Fibroblast of skin of left biceps (primary cell): ENCODE measurements around the gene TIGD2.

Experiments
- DNase-seq, 2 experiments: peaks; one replicate each; pipeline ENCODE4 v3.0.0-alpha.2; 2013; ENCODE audit warnings: low read depth in 2 of 2

The TIGD2 gene

DNA sequence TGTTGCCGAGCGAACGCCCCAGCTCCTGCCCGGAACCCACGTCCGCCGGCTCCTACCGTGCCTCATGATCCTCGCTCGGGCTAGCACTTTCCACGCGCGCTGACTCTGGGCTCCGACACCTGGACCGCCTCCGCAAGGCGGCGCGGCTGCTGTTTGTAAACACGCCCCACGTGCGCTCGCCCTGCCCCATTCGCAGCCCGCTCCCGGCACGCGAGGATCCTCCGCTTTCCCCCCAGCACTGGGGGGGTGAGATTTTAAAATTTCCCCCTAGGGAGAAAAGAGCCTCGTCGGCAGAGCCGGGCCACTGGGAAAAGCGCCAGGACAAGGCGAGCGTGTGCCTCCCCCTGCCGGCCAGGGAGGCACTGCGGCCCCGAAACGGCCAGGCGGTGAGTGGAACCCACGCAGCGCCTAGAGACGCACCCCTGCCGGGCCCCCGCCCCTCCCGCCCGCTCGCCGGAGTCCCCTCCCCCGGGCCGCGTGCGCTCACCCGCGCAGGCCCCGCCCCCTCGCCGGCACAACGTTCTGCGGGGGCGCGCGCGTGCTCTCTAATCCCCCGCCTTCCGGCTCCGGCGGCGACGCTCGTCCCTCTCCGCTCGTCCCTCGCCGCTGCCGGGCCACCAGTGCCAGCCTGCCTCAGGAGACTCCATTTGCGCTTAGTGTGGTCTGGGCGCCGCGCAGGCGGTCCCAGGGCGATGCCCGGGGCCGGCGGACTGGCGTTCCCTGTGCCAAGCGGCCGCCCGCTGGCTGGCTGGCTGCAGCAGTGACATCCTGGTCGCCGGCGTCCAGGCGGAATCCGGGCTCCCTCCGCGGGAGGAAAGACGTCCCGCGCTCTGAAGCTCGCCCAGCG is at the start of gene TIGD2:
TIGD2 (plus strand) TSS at position 548 of the 847 bp plus-strand sequence. CDS start 1,442 bp downstream, outside the sequence.
- DNase-seq = peak; percentile 72 to 73

DNA sequence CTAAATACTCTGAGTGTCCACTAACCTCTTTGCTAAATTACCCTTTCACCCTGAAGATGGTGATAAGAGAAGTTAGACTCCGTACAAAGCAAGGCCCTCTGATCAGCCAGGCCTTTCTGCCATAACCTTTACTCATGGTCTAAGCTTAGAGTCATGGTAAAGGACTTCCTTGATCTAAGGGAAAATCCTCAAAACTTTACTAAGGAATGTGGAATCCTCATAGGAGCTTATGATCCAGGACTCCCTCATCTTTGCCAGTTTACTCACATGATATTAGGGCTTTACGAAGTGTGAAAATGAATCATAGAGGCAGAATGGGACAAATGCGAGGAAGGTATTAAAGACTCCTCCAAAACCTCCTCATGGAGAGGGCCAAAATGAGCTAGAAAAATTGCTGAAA is 46.5 kb upstream of the TIGD2 start:
- no peak for DNase-seq

DNA sequence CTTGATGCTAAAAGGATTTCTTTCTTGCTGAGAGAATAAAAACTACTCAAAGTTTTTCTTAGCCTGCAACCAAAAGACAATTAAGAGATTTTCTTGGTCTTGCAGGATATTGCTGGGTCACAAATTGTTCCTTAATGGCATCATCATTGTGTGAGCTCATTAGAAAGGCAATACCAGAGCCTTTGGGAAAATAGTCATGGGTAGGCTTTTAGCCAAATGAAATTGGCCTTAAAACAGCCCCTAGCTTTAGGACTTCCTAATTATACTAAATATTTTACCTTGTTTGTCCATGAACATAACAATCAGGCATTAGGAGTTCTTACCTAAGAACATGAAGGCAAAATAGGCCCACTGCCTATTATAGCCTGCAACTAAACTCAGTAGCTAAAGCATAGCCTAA is 43.9 kb upstream of the TIGD2 start:
- DNase-seq = no peak

DNA sequence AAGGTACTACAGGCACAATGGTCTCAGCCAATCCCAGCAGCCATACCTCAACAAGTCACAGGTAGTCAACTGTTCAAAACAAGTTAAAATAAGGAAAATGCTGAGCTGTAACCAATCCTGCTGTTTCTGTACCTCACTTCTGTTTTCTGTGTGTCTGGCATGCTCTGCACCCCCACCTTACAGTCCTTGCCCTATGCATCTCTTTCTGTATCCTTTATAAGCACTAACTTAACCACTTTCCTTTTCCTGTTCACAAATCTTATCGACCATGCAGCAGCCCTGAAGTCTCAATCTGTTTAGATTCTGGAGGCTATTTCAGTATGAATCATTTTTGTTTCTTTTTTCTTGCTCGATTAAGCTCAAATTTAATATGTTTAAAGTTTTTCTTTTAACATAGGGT is 41.9 kb upstream of the TIGD2 start:
- DNase-seq = no peak

- DNase-seq = no peak
These were observed 41.3 kb upstream of the TIGD2 start for GRCh38 chr4:89070041-89070440.

DNA sequence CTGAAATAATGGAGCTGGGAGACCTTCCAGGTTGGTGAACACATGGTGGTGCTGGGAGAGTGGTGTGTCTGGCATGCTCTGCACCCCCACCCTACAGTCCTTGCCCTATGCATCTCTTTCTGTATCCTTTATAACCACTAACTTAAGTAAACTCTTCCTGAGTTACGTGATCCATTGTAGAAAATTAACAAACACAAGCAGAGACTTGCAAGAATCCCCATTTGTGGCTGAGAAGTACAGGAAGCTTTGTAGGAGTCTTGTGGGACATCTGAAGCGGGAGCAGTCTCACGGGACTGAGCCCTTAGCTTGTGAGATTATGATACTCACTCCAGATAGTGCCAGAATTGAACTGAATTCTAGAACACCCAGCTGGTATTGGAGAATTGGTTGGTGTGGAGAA is 40.0 kb upstream of the TIGD2 start:
- DNase-seq = no peak

DNA sequence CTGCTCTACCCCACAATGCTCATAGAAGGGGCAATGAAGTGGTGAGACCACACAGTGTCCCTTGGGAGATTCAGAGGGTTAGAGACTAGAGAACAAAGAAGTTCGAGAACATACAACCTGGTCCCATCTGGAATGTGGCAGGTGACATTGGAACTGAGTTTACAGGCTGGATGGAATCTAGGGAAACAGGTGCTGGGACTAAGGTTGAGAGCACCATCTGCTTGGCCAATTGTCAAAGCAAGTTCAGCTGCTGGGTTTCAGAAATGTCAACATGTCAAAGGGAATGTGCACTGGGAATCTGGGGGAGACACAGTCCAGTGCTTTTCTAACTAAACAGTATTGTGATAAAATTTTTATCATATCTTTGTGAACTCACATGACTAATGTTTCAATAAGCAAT is 38.4 kb upstream of the TIGD2 start:
- no peak for DNase-seq

- DNase-seq = no peak
These were observed 33.6 kb upstream of the TIGD2 start for GRCh38 chr4:89077761-89078160.

DNA sequence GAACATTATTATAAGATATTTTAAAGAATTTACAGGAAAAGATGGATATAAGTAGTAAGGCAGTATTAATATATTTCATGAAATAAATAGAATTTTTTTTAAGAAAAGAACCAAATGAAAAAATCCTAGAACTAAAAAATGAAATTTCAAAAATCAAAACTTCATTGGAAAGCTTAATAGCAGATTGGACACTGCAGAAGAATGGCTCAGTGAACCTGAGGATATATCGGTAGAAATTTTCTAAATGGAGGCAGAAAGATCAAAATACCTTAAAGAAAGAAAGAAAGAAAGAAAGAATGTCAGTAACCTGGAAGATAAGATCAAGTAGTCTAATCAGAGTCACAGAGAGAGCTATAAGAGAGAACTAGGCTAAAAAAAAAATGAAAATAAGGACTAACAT is 33.0 kb upstream of the TIGD2 start:
- no peak for DNase-seq

DNA sequence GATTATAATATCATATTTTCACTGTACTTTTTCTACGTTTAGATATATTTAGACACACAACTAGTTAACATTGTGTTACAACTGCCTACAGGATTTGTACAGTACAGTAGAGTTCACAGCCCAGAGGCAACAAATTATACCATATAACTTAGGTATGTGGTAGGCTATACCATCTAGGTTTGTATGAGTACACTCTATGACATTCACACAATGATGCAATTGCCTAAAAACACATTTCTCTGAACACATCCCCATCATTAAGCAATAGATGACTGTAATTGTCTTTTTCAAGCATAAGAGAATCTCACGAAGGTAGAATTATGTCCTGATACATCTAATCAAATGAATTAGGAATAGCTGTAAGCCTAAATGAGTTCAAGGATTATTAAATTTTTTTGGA is 12.3 kb upstream of the TIGD2 start:
- DNase-seq = no peak

GRCh38 chr4:89099471-89099870 is 11.9 kb upstream of the TIGD2 start:
- DNase-seq = no peak

DNA sequence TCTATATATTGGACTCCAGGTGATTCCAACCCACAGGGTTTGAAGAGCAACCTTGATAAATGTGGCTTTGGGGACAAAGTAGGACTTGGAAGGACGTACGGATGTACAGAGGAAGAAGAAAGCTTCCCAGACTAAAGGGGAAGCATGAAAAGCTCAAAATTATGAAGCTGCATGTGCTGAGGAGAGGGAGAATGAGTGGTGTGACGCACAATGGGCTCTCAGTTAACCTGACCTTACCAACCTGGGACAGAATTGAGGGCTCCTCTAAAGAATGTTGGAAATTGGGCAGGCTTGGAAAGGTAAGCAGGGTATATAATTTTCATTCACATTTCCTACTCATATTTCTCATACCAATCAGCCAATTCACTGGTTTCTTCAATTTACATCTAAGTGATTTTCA is 10.5 kb upstream of the TIGD2 start:
- DNase-seq = no peak

- DNase-seq = no peak
These were observed 9.8 kb upstream of the TIGD2 start for GRCh38 chr4:89101256-89102161.

GRCh38 chr4:89105726-89106125 is 5.6 kb upstream of the TIGD2 start:
- no peak for DNase-seq

- DNase-seq = no peak
These were observed 3.2 kb upstream of the TIGD2 start for GRCh38 chr4:89108091-89108490.

DNA sequence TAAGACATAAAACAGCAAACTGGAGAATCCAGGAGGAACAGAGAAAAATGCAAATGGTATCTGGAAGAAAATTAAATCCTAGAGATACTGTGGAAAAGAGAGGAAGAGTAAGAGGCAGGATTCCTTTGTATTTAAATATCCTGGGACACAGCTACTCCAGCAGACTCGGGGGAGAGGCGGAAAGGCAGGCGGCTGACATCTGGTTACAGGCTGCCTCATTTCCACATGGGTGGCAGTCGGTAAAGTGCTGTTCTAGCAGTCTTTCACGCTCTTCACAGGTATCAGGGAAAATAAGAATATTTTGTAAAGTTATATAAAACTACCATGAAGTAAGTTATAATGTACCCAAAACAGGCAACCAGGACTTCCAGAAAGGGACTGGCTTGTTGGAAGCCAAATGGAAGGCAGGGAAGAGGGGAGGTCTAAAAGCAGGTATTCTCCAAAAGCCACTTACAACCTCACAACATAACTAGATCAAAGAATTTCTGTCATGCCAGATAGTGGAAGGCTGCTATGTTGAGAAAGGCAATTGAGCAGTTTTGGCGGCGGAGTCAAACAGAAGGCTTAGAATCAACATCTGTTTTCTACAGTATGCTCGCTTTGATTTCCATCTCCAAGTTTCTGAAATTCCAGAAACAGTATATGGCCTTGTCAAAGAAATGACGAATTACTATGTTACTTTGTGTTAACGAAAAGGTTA is 1.3 kb upstream of the TIGD2 start:
- DNase-seq = no peak

- DNase-seq = no peak
These were observed 770 bp upstream of the TIGD2 start for GRCh38 chr4:89110541-89110985.

DNA sequence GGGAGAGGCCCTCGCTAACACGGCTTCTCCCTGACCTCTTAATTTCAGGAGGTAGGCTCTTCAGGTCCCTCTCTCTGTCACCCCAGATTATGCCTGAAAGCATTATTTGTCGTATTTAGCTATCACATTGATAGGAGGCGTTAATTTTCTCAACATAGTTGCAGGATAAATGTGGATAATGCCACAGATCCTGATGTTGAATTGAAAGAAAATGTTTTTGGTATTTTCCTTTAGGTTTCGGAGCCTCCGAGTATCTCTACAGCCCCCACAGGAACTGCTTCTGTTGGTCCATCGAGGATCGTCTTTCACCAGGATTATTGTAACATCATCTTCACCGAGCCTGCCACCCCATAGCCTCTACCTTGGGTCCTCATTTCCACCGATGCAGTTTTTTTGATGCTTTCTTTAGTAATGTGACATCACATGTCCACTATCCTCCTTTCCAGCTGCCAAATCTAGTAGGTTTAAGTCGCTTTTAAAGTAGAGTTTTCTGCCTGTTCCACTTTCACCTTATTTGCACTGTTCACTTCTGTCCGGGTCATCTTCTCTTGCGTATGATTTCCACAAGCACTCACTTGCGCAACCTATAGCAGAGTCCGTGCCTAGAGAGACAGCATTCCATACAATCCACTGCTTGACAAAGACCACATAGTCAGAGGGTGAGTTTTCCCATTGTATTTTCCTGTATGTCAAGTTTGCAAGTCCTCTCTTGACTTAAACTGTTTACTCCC is 665 bp downstream of the TIGD2 start:
- DNase-seq = peak; percentile 79 to 83

DNA sequence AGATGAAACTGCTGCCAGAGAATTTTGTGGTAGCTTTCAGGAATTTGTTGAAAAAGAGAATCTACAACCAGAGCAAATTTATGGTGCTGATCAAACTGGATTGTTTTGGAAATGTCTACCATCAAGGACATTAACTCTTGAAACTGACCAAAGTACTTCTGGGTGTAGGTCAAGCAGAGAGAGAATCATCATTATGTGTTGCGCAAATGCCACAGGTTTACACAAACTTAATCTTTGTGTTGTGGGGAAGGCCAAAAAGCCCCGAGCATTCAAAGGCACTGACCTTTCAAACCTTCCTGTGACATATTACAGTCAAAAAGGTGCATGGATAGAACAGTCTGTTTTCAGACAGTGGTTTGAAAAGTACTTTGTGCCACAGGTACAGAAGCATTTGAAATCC is 2.1 kb downstream of the TIGD2 start:
- DNase-seq = no peak

DNA sequence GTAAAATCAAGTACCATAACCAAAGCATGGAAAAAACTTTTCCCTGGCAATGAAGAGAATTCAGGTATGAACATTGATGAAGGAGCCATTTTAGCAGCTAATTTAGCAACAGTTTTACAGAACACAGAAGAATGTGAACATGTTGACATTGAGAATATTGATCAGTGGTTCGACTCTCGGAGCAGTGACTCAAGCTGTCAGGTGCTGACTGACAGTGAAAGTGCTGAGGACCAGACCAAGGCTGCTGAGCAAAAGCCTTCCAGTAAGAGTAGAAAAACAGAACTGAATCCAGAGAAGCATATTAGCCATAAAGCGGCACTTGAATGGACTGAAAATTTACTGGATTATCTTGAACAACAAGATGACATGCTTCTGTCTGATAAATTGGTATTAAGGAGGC is 2.8 kb downstream of the TIGD2 start:
- DNase-seq = no peak

DNA sequence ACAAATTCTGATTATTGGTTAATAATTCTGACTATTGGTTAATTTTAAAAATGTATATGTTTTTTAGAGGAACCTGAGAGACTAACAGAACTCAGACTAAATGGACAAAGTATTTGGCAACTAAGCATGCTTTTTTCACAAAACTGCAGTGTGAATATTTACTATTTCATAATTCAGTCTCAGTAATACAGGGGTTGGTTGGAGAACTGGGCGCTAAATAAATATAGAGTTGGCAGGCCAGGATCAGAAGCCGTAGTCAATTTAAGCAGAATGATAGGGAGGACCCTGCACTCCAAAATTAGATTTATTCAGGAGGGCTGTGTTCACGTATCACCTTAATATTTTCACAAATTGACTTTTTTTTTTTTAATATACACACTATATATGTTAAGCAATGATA is 5.8 kb downstream of the TIGD2 start:
- no peak for DNase-seq
